Heart right ventricle (tissue), 16 donors: ENCODE measurements around the gene DTX1. TPM values are rescaled to one million over a fixed set of nuclear protein-coding genes. Genes with fewer than 3 reads are reported as not detected.
"Not testable (repeated sequence)": the region's sequence is repeated elsewhere in the genome, so short reads cannot be mapped to it uniquely, and the experiment has no call there.

Experiments used
- ATAC-seq, 8 donors: fragments of 200-7000 bp; cut with Tn5 transposase; one replicate each; pipeline ENCODE4 v1.9.1; 2020; ENCODE audit warnings: mild to moderate bottlenecking in 8 of 8, moderate library complexity in 8 of 8, moderate number of reproducible peaks in 1 of 8
- DNase-seq, 2 donors: peaks; one replicate each; pipeline ENCODE4 v3.0.0-alpha.2; 2020
- H3K27ac ChIP-seq, 10 donors: fragments of 200-600 bp; sonication (generic) in 2 of 10; one replicate each; pipeline versions ENCODE4 v1.5.0 to v1.8.0; 2020 to 2022; ENCODE audit warnings: mild to moderate bottlenecking in 3 of 10
- H3K27me3 ChIP-seq, 7 donors: fragments of 200-600 bp; one replicate each; pipeline ENCODE4 v1.8.0; 2021 to 2022; ENCODE audit warnings: mild to moderate bottlenecking in 2 of 7
- H3K36me3 ChIP-seq, 9 donors: fragments of 200-600 bp; sonication (generic) in 1 of 9; one replicate each; pipeline versions ENCODE4 v1.5.0 to v1.8.0; 2020 to 2022; ENCODE audit warnings: mild to moderate bottlenecking in 2 of 9
- H3K4me1 ChIP-seq, 9 donors: fragments of 200-600 bp; sonication (generic) in 1 of 9; one replicate each; pipeline versions ENCODE4 v1.5.0 to v1.8.0; 2020 to 2022; ENCODE audit warnings: mild to moderate bottlenecking in 4 of 9
- H3K4me3 ChIP-seq, 10 donors: fragments of 200-600 bp; sonication (generic) in 2 of 10; one replicate each; pipeline versions ENCODE4 v1.5.0 to v1.8.0; 2020 to 2022; ENCODE audit warnings: mild to moderate bottlenecking in 7 of 10, moderate library complexity in 2 of 10
- H3K9me3 ChIP-seq, 11 donors: fragments of 200-600 bp in 10 of 11; sonication (generic) in 2 of 11; one replicate each; pipeline versions ENCODE4 v1.5.0 to v1.8.0; 2013 to 2022; ENCODE audit warnings: mild to moderate bottlenecking in 2 of 11, control low read depth in 1 of 11, moderate library complexity in 1 of 11
- CTCF ChIP-seq, 9 donors: fragments of 200-600 bp; sonication (generic) in 2 of 9; IDR thresholded peaks; one replicate each; pipeline versions ENCODE4 v1.5.0 to v1.8.0; 2021 to 2022; ENCODE audit warnings: antibody characterized with exemption in 9 of 9, mild to moderate bottlenecking in 5 of 9, moderate library complexity in 1 of 9
- WGBS, 2 donors: extraction: QIAGEN DNeasy Blood & Tissue Kit; methylation state at CpG; one replicate each; pipeline ENCODE4 v1.1.7; 2013; ENCODE audit warnings: inconsistent platforms in 1 of 2; 5-methylcytosine and 5-hydroxymethylcytosine counted together
- intact Hi-C, 10 donors: fragments of 100-400 bp; cut with DNase I; formaldehyde crosslinking; loops; one replicate each; pipeline versions ENCODE4 v1.11.1 to v1.14.2; 2022
- polyA plus RNA-seq, 2 donors: library from polyadenylated mRNA; stranded (reverse); fragments of 200-250 nt; gene quantifications; one replicate each; pipeline ENCODE4 v1.2.3, GENCODE V29; 2013
- total RNA-seq, 10 donors: library from RNA; stranded (reverse); fragmentation: NEBNext Ultra II Directional in 3 of 10; extraction: Animal tissue kit (Norgen Biotek cat#: 25700) in 3 of 10; gene quantifications; one replicate each; pipeline versions ENCODE4 v1.2.1 to v1.2.4, GENCODE V29; 2021 to 2023
- donor health status: Arrhythmogenic right ventricular cardiomyopathy.
- donor health status: ischemic (EF 13 %, LVEDD 7.1; RV severe dilation, severe dysfunction).
- donor health status: healthy with polysubstance abuse.
- donor health status: DM: no; HTN: yes; CAD: no.
- donor health status: DM: no; HTN: no; CAD: no.
- donor health status: ischemic (EF 25% LVEDD 6.9; RV normal size, moderate dysfunction).
- donor health status: ischemic (EF 25% LVEDD 5.7; RV mildly dilated, moderate dysfunction).
- donor health status: healthy.
- donor health status: DM: yes; HTN: yes; CAD: no.
- donor health status: Ischemic cardiomyopathy.
- donor health status: ischemic (EF 35%, LVEDD 5.7; RV mildly dilated, moderate dysfunction).
- donor health status: nonischemic (EF 11% LVEDD 7.7; RV severe dilation, severe dysfunction).
- donor health status: DM: yes; HTN: yes; CAD: no.
- donor health status: PGD.
- donor health status: ischemic (EF 29% LVEDD 5.4; RV normal size, mild dysfunction).
- donor health status: nonischemic (EF 23%, LVEDD 6.1; RV moderate dilation, normal function).

The DTX1 gene
- total and polyA plus RNA-seq, 12 donors, result 0.94 to 6.4 (median 1.5) TPM

DNA sequence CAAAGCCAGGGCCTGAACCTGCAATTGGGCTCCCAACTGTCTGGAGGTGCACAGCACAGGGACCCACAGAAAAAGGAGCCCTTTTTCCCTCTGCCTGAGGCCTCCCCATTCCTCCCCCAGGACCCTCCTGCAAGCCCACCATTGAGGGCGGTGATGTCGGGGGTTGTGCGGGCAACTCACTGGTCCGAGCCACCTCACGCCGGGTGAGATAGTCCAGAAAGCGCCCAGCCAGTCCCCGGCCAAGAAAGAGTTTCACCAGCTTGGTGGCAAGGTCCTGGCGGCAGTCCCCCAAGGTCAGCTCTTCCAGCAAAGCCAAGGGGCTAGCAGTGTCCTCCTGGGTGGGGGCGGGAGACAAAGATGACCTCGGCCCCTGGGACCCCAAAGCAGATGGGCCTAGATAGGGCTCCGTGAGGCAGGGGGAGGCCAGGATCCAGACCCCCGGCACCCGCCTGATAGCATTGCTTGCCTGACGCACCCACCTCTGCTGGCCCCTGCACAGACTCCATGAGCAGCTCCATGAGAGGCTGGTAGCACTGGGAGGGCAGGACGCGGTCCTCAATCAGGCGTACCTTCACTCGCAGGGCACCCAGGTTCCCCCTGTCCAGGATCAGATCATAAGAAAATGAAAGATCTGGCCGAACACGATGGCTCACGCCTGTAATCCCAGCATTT, 59.1 kb downstream of the DTX1 start:
- intact Hi-C loops, result no loop called here
- Histone ChIP-seq H3K36me3 (no peaks in the 10 kb centered on the region), H3K4me3 (no peak overlapping the region), H3K27me3 (peaks cover 0 to 57% (median 40%) of the 10 kb centered on the region in 7 donors), H3K4me1 (no peaks in the 10 kb centered on the region), H3K27ac (no peak overlapping the region), H3K9me3 (no peaks in the 10 kb centered on the region)
- DNase-seq (no peak), ATAC-seq (no peak)
- no peak for TF ChIP-seq CTCF (IDR thresholded peaks at IDR 0.05)
- WGBS, 2 donors, result 79 to 82% methylated on average over 22 of the region's 22 CpGs

GRCh38 chr12:113116875-113117274, 60.3 kb downstream of the DTX1 start:
- H3K4me3 ChIP-seq, result no peak overlapping the region
- H3K27ac ChIP-seq, result no peak overlapping the region
- intact Hi-C loops, result no loop called here
- no peaks in the 10 kb centered on the region for H3K36me3 ChIP-seq
- ATAC-seq (peak in 1 of 8 donors; percentile 29), DNase-seq (no peak)
- 58 to 73% methylated on average over 6 of the region's 6 CpGs for WGBS, 2 donors
- no peaks in the 10 kb centered on the region for H3K9me3 ChIP-seq
- no peak for TF ChIP-seq CTCF (IDR thresholded peaks at IDR 0.05)
- H3K4me1 ChIP-seq, result no peaks in the 10 kb centered on the region
- H3K27me3 ChIP-seq, result peaks cover 0 to 55% (median 39%) of the 10 kb centered on the region in 7 donors

- not testable (repeated sequence) for ATAC-seq
Measured at GRCh38 chr12:113117684-113118083, 61.2 kb downstream of the DTX1 start.

GRCh38 chr12:113118142-113118541, 61.6 kb downstream of the DTX1 start:
- peaks cover 0 to 44% (median 29%) of the 10 kb centered on the region in 7 donors for H3K27me3 ChIP-seq
- H3K4me1 ChIP-seq, result no peaks in the 10 kb centered on the region
- intact Hi-C loops, result no loop called here

More at GRCh38 chr12:113117684-113118083, 61.2 kb downstream of the DTX1 start:
- DNase-seq, H3K36me3 ChIP-seq, H3K9me3 ChIP-seq, H3K4me3 ChIP-seq, H3K27ac ChIP-seq, H3K4me1 ChIP-seq, intact Hi-C loops: not testable (repeated sequence)
- peaks cover 0 to 47% (median 33%) of the 10 kb centered on the region in 7 donors for H3K27me3 ChIP-seq
- WGBS, 2 donors, result 78% methylated on average over 8 of the region's 8 CpGs

More at GRCh38 chr12:113118142-113118541, 61.6 kb downstream of the DTX1 start:
- no peaks in the 10 kb centered on the region for H3K36me3 ChIP-seq
- ATAC-seq, result no peak
- no peak for DNase-seq
- H3K9me3 ChIP-seq, result peaks cover 0 to 11% (median 0%) of the 10 kb centered on the region in 11 donors
- H3K27ac ChIP-seq, result no peak overlapping the region
- TF ChIP-seq CTCF (IDR thresholded peaks at IDR 0.05), result no peak
- WGBS, 2 donors, result 97 to 98% methylated on average over 1 of the region's 1 CpG
- H3K4me3 ChIP-seq, result no peak overlapping the region
